ENCODE data around the gene KRT81.
"Not testable (repeated sequence)": the region's sequence is repeated elsewhere in the genome, so short reads cannot be mapped to it uniquely, and the experiment has no call there.

The KRT81 gene

DNA sequence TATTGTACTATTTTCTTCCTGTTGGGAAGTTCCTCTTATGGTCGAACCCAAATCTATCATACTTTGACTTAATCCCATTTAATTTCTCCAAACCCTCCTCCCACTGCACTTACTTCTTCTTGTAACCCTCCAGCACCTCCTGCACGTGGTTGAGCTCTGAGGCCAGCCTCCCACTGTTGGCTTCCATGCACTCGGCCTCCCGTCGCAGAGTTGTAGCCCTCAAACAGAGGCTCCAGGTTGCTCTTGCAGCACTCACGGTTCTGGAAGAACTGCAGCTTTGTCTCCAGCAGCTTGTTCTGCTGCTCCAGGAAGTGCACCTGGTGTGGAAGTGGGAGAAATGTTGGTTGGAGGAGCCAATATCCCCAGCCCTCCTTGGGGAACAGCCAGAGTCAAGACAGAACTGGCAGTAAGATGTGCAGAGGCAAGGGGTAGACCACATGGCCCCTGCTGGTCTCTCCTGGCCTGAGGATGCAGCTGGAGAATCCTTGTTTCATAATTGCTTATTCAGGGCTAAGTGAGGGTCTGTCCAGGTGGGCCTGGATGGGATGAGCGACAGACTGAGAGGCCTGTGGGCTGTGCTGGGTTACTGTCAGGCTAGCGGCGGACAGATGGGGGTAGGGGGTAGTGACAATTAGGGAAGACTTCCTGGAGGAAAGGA is 35.3 kb downstream of the KRT81 start:
- no peak for DNase-seq (ENCODE audit: low read depth in 2 of 2, low spot score in 1 of 2)

- DNase-seq (ENCODE audit: low read depth in 2 of 2, low spot score in 1 of 2), result no peak
These were observed 36.2 kb downstream of the KRT81 start for GRCh38 chr12:52254965-52255751.

- DNase-seq (ENCODE audit: low read depth in 2 of 2, low spot score in 1 of 2), result no peak
These were observed 37.0 kb downstream of the KRT81 start for GRCh38 chr12:52254180-52254964.

DNA sequence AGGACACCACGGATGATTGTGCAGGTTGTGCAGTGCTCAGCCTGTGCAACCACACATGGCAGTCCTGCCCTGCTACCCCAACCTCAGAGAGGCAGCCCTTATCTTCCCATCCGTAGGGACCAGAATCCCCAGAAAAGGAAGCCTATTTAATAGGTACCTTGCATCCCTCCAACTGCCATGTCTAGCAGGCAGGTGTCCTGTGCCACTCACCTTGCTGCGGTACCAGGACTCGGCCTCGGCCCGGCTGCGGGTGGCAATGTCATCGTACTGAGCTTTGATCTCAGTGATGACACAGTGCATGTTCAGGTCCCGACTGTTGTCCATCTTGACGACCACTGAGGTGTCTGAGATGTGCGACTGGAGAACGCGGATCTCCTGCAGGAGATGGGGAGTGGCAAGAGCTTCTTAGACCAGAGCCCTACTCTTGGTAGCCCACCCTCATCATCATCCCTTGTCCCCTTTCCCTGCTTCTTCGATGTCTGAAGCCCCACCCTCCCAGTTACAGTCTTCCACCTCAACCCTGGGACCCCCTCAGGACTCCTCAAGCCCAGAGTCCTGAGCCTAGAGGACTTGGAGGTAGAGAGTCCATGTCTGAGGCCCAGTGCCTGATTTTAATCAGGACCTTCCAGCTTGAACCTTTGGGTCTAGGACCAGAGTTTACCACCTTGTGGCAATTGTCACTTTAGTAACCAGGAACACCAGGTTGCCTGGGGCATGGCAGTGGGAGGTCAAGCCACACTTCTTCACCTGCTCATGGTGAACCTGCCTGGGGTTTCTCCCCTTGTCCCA is 37.7 kb downstream of the KRT81 start:
- DNase-seq (ENCODE audit: low read depth in 2 of 2, low spot score in 1 of 2), result no peak

- DNase-seq (ENCODE audit: low read depth in 2 of 2, low spot score in 1 of 2), result no peak
These were observed 38.5 kb downstream of the KRT81 start for GRCh38 chr12:52252728-52253343.

- not testable (repeated sequence) for DNase-seq (ENCODE audit: low read depth in 2 of 2, low spot score in 1 of 2)
These were observed 39.1 kb downstream of the KRT81 start for GRCh38 chr12:52252175-52252615.

DNA sequence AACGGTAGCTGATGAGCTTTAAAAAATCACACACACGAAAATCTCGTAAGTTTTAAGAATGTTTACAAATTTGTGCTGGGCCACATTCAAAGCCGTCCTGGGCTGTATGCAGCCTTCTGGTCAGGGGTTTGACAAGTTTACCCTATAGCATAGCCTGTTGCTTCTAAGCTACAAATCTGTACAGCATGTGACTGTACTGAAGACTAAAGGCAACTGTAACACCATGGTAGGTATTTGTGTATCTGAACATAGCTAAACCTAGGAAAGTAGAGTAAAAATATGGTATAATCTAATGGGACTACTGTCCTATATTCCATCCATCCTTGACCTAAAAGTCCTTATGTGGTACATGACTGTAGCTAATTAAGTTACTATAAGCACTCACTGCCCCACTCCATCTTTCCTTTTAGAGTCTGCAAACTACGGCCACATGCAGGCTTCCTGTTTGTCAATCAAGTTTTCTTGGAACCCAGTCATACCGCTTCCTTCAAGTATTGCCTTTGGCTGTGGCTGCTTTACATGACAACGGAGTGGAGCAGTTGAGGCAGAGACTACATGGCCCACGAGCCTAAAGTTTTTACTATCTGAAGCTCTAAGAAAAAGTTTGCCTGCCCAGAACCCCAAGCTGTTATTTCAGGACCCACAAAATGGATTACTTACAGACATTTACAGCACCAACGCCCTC is 39.8 kb downstream of the KRT81 start:
- DNase-seq (ENCODE audit: low read depth in 2 of 2, low spot score in 1 of 2), result no peak

- no peak for DNase-seq (ENCODE audit: low read depth in 2 of 2, low spot score in 1 of 2)
These were observed 41.0 kb downstream of the KRT81 start for GRCh38 chr12:52250048-52250990.

GRCh38 chr12:52249511-52250047 is 41.8 kb downstream of the KRT81 start:
- DNase-seq (ENCODE audit: low read depth in 2 of 2, low spot score in 1 of 2), result no peak

DNA sequence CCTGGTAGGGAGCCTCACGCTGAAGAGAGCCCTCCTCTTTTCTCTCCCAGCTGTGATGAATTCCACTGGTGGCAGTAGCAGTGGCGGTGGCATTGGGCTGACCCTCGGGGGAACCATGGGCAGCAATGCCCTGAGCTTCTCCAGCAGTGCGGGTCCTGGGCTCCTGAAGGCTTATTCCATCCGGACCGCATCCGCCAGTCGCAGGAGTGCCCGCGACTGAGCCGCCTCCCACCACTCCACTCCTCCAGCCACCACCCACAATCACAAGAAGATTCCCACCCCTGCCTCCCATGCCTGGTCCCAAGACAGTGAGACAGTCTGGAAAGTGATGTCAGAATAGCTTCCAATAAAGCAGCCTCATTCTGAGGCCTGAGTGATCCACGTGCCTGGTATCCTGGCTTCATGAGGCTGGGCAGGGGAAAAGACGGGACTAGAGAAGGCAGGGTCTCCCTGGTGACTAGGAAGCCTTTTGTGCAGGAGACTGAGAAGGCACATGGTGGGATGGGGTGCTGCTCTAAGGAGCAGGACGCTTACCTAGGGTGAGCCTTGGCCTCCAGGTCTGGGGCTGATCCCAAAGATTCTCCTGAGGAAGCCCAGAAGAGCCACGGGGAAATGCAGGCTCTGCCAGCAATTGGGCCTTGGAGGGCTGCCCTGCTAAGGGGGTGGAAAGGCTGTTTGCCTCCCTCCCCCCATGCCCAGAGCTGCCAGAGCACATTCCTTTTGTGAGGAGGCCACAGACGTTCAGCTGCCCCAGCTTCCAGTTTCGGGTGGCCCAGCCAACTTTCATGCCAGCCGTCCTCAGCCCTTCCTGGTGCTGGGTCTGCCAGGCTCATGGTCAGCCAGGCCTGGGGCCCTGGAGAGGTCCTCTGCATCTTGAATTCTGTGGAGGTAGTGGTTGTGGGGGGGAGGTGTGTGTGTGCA is 42.5 kb downstream of the KRT81 start:
- no peak for DNase-seq (ENCODE audit: low read depth in 2 of 2, low spot score in 1 of 2)

DNA sequence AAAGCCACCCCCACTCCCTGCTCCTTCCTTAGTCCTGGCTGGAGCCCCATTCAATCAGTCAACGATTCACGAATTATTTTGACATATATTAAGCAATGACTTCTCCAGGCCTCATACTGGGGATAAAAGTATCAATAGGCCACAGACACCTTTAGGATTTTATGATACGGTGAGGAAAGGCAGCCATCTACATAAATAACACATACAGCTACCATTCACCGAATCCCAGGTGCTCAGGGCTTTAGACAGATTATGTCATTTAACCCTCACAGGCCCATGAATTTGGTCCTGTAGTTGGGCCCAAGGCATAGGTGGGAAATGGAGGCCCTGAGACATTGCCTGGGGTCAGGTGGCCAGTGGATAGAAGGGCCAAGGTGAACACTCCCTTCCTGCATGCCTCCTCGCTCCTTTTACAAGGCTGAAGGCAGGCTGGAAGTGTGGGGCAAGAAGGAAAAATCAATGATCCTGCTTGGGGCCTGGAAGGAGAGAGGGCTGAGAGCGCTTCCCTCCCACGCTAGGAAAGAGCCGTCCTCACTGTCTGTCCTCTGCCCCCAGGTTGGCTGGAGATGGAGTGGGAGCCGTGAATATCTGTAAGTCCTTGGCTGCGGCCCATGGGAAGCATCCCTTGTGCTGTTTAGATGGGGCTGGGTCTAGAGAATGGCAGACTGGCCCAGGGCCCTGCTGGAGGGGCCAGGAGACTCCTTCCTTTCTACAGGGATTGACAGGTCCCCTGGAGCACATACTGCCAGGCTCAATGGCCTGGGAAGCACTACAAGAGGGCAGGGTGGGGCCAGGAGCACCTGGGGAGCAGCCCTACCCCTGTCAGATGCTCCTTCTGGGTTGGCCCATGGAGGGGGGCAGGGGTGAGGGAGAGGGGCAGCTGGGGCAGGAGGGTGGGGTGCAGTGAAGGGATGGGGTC is 43.5 kb downstream of the KRT81 start:
- no peak for DNase-seq (ENCODE audit: low read depth in 2 of 2, low spot score in 1 of 2)

- DNase-seq (ENCODE audit: low read depth in 2 of 2, low spot score in 1 of 2), result no peak
These were observed 44.4 kb downstream of the KRT81 start for GRCh38 chr12:52246720-52247621.

GRCh38 chr12:52245962-52246569 is 45.3 kb downstream of the KRT81 start:
- DNase-seq (ENCODE audit: low read depth in 2 of 2, low spot score in 1 of 2), result no peak

GRCh38 chr12:52245259-52245961 is 45.9 kb downstream of the KRT81 start:
- DNase-seq (ENCODE audit: low read depth in 2 of 2, low spot score in 1 of 2), result no peak

DNA sequence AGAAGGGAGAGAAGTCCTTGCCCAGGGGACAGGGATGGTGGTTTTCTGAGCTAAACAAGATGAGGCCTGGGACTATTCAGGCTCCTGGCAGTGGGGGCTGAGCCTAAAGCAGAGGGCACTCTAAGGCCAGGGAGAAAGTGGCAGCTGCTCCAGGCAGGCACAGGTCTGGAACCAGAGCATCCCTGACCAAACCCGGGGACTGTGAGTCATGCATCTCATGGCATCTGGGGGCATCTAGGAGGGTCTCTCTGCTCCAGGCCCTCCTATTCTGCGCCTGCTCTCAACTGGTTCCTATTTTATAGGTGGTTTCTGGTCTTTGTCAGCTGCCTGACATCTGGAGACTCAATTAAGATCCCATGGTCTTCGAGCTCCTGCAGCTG is 46.7 kb downstream of the KRT81 start:
- no peak for DNase-seq (ENCODE audit: low read depth in 2 of 2, low spot score in 1 of 2)

Data from stimulated activated CD8-positive, alpha-beta memory T cell treated with anti-CD3 and anti-CD28 coated beads, Interleukin-4, amount 100 ng/mL, for 1 hour (primary cell).